Activated naive CD4-positive, alpha-beta T cell treated with anti-CD3 and anti-CD28 coated beads, Interleukin-2, amount 10 ng/mL, durations not matched to agents 7 days and 5 days (primary cell): ENCODE measurements around the gene PRXL2A.
A peak's percentile ranks its signal among the peaks of the same experiment; 100 is the strongest.

ENCODE experiments used
- CTCF ChIA-PET: fragments of 350-600 bp; sonication (Branson Sonifier 250); formaldehyde crosslinking; loops from one replicate; lab custom pipeline; 2021; ENCODE audit warnings: antibody characterized with exemption; lab: Charles Lee
- DNase-seq: peaks from one replicate; pipeline ENCODE4 v3.0.0-alpha.2; 2020
- H3K27ac Mint-ChIP-seq: one replicate; pipeline ENCODE4 v1.8.0; 2021; ENCODE audit warnings: mild to moderate bottlenecking, moderate library complexity, mixed read lengths
- H3K27me3 Mint-ChIP-seq: one replicate; pipeline ENCODE4 v1.8.0; 2021; ENCODE audit warnings: mild to moderate bottlenecking, mixed read lengths
- H3K36me3 Mint-ChIP-seq: one replicate; pipeline ENCODE4 v1.8.0; 2021; ENCODE audit warnings: mixed read lengths
- H3K4me1 Mint-ChIP-seq: one replicate; pipeline ENCODE4 v1.8.0; 2021; ENCODE audit warnings: mixed read lengths
- H3K4me3 Mint-ChIP-seq: one replicate; pipeline ENCODE4 v1.8.0; 2021; ENCODE audit warnings: mild to moderate bottlenecking, moderate library complexity, mixed read lengths
- H3K9me3 Mint-ChIP-seq: one replicate; pipeline ENCODE4 v1.8.0; 2021; ENCODE audit warnings: mixed read lengths

Gene PRXL2A

GRCh38 chr10:80443531-80443974 lies 35.2 kb downstream of the PRXL2A start:
- DNase-seq, result peak; percentile 60
- Mint-ChIP-seq H3K27me3 (peaks cover 16% of the 10 kb centered on the region), H3K27ac (peak overlapping the region; percentile 16), H3K4me3 (no peak overlapping the region), H3K4me1 (peaks cover 49% of the 10 kb centered on the region), H3K36me3 (no peaks in the 10 kb centered on the region), H3K9me3 (no peaks in the 10 kb centered on the region)
- CTCF ChIA-PET, result interaction anchor here (0.6 to 39.3 kb wide), 34 partner anchors 10 to 481 kb away, joined by 3 to 986 read pairs (median 8); partner anchors contain the start of genes PRXL2A and TSPAN14

GRCh38 chr10:80444124-80444523 lies 35.8 kb downstream of the PRXL2A start:
- Mint-ChIP-seq H3K27me3 (peaks cover 15% of the 10 kb centered on the region), H3K4me1 (peaks cover 55% of the 10 kb centered on the region), H3K36me3 (no peaks in the 10 kb centered on the region), H3K27ac (peak overlapping the region; percentile 16), H3K9me3 (no peaks in the 10 kb centered on the region), H3K4me3 (no peak overlapping the region)
- no peak for DNase-seq
- CTCF ChIA-PET, result interaction anchor here (0.6 to 39.3 kb wide), 40 partner anchors 9 to 481 kb away, joined by 3 to 986 read pairs (median 7); partner anchors contain the start of genes PRXL2A and TSPAN14

DNA sequence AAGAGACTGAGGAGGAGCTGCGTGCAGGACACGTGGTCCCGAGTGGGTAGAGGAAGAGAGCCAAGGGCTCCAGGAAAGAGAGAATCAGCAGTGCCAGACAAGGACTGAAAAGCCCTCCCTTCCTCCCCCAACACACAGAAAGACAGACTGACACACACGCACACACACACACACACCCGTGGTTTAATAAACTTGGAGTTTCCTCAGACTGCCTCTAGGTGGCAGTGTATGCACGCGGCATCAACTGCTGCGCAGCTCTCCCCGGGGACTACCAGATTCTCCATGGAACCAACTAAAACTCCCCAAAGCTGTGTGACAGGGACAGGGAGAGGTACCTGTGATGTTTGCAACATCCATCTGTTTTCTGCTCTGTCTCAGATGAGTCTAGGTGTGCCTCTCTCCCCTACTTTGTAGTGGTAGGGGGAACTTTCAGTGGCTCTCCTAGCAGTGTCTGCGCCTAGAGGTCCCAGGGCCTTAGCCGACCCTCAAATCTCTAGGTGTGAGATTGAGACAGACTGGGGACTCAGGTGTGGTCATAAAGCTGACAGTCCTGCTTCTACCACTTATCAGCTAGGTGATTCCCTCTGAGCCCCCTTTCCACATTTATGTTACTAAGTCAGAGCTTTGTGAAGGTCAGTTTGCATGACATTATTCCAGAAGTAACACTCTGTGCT lies 36.4 kb downstream of the PRXL2A start:
- peaks cover 60% of the 10 kb centered on the region for H3K4me1 Mint-ChIP-seq
- no peak overlapping the region for H3K4me3 Mint-ChIP-seq
- CTCF ChIA-PET, result interaction anchor here (0.8 to 39.3 kb wide), 38 partner anchors 8 to 480 kb away, joined by 3 to 986 read pairs (median 7); partner anchors contain the start of genes PRXL2A and TSPAN14
- H3K9me3 Mint-ChIP-seq, result no peaks in the 10 kb centered on the region
- H3K27me3 Mint-ChIP-seq, result peaks cover 9% of the 10 kb centered on the region
- H3K36me3 Mint-ChIP-seq, result no peaks in the 10 kb centered on the region
- peak; percentile 85 for DNase-seq
- H3K27ac Mint-ChIP-seq, result no peak overlapping the region

GRCh38 chr10:80447436-80448190 lies 39.3 kb downstream of the PRXL2A start:
- Mint-ChIP-seq H3K36me3 (no peaks in the 10 kb centered on the region), H3K4me3 (no peak overlapping the region), H3K4me1 (peaks cover 60% of the 10 kb centered on the region), H3K27me3 (peaks cover 9% of the 10 kb centered on the region), H3K27ac (peak overlapping the region; percentile 81), H3K9me3 (no peaks in the 10 kb centered on the region)
- DNase-seq, result peak; percentile 38
- CTCF ChIA-PET, result interaction anchor here (0.6 to 39.3 kb wide), 6 partner anchors 9 to 59 kb away, joined by 3 to 986 read pairs (median 4); no protein-coding TSS in a partner anchor

- Mint-ChIP-seq H3K4me3 (no peak overlapping the region), H3K4me1 (peaks cover 62% of the 10 kb centered on the region), H3K36me3 (no peaks in the 10 kb centered on the region), H3K27ac (peak overlapping the region; percentile 81), H3K9me3 (no peaks in the 10 kb centered on the region), H3K27me3 (peaks cover 10% of the 10 kb centered on the region)
- CTCF ChIA-PET, result interaction anchor here (0.6 to 39.3 kb wide), 5 partner anchors 8 to 58 kb away, joined by 3 to 986 read pairs (median 4); no protein-coding TSS in a partner anchor
- no peak for DNase-seq
Observed at GRCh38 chr10:80448209-80448942, 40.0 kb downstream of the PRXL2A start.

- Mint-ChIP-seq H3K9me3 (no peaks in the 10 kb centered on the region), H3K36me3 (no peaks in the 10 kb centered on the region), H3K27ac (no peak overlapping the region), H3K4me3 (no peak overlapping the region), H3K27me3 (peaks cover 14% of the 10 kb centered on the region), H3K4me1 (peaks cover 55% of the 10 kb centered on the region)
- CTCF ChIA-PET, result interaction anchor here (0.6 to 39.3 kb wide), 3 partner anchors 10 to 57 kb away, joined by 3 to 986 read pairs (median 24); no protein-coding TSS in a partner anchor
- DNase-seq, result no peak
Observed at GRCh38 chr10:80449520-80449919, 41.2 kb downstream of the PRXL2A start.

DNA sequence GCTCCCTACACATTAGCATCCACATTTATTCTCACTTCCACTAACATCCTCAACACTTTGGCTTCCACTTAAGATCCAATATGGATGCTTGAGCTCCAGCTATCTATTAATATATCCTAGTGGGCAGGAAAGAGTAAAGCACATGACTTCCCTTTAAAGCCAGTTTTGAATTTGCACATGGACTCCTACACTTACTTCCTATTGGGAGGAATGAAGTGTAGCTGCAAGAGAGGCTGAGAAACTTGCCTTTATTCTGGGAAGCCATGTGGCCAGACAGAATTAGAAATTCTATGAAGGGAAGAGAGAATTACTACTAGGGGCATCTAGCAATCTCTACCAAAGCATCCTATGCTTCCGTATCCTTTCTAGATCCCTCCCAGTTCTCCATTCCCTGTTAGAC lies 42.8 kb downstream of the PRXL2A start:
- no peaks in the 10 kb centered on the region for H3K9me3 Mint-ChIP-seq
- CTCF ChIA-PET, result interaction anchor here (0.6 to 39.3 kb wide), 2 partner anchors 55 to 473 kb away, joined by 3 to 986 read pairs; no protein-coding TSS in a partner anchor
- H3K27me3 Mint-ChIP-seq, result peaks cover 14% of the 10 kb centered on the region
- H3K4me3 Mint-ChIP-seq, result no peak overlapping the region
- peaks cover 12% of the 10 kb centered on the region for H3K36me3 Mint-ChIP-seq
- peaks cover 48% of the 10 kb centered on the region for H3K4me1 Mint-ChIP-seq
- no peak for DNase-seq
- no peak overlapping the region for H3K27ac Mint-ChIP-seq

DNA sequence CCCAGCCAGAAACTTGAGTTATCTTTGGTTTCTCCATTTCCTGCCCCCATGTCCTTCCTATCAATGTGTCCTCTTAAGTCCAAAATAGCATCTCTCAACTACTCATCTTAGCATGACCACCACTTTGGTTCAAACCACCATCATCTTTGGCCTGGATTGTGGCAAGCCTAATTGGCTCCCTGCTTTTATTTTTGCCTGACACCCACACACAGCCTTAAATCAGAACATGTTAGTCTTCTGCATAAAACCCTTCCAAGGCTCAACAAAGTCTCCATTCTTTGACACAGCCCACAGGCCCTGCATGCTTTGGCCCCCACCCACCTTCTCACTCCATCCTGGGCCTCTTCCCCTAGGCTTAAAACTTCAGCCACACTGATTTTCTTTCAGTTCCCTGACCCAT lies 43.7 kb downstream of the PRXL2A start:
- Mint-ChIP-seq H3K27ac (no peak overlapping the region), H3K4me3 (no peak overlapping the region)
- no peak for DNase-seq

DNA sequence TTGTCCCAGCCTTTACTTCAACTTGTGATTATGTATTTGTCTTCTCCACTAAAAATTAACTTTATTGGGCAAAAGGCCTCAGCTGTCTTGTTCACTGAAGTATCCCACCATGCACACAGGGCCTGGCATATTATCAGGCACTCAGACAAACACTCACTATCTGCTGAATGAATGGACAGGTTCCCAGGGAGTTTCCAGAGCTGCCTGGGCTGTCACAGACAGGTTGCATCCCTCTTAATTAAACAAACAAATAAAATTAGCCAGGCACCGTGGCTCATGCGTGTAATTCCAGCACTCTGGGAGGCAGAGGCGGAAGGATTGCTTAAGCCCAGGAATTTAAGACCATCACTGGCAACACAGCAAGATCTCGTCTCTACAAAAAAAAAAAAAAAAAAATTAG lies 44.3 kb downstream of the PRXL2A start:
- no peak for DNase-seq
- Mint-ChIP-seq H3K4me3 (no peak overlapping the region), H3K27me3 (peaks cover 4% of the 10 kb centered on the region), H3K9me3 (no peaks in the 10 kb centered on the region), H3K4me1 (peaks cover 47% of the 10 kb centered on the region), H3K36me3 (peaks cover 25% of the 10 kb centered on the region), H3K27ac (no peak overlapping the region)
- CTCF ChIA-PET, result interaction anchor here (2.1 to 39.3 kb wide), 2 partner anchors 8 to 53 kb away, joined by 19 to 986 read pairs; no protein-coding TSS in a partner anchor

More for the DNA sequence above, 43.7 kb downstream of the PRXL2A start:
- peaks cover 19% of the 10 kb centered on the region for H3K36me3 Mint-ChIP-seq
- H3K4me1 Mint-ChIP-seq, result peaks cover 47% of the 10 kb centered on the region
- peaks cover 8% of the 10 kb centered on the region for H3K27me3 Mint-ChIP-seq
- CTCF ChIA-PET, result interaction anchor here (2.1 to 39.3 kb wide), 2 partner anchors 7 to 54 kb away, joined by 19 to 986 read pairs; no protein-coding TSS in a partner anchor
- no peaks in the 10 kb centered on the region for H3K9me3 Mint-ChIP-seq

DNA sequence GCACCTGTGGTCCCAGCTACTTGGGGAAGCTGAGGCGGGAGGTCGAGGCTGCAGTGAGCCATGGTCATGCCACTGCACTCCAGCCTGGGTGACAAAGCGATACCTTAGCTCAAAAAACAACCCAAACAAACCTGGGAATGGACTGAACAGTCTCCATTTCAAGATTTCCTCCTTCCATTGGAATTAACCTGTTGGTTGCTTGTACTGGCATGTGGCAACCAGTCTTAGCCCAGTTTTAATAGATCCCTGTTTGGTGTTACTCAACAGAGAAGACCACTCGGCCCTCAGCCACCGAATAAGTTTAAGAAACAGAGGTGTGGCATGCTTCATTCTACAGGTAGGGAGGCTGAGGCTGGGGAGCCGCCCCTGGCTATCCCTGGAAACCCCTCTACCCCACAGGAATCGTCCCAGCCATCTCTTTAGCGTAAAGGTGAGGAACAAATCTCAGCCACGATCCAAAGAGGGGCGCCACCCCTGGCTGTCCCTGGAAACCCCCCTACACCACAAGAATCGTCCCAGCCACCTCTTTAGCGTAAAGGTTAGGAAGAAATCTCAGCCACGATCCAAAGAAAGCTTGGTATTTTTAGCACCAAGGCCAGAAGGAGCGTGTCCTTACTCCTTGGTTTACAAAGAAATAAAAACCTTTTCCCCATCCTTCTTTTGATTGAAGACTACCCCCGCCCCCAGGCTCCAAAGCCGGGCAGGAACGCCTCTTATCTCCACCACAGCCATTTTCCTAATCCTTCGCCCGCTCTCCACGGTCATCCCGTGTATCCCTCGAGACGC lies 44.9 kb downstream of the PRXL2A start:
- H3K27ac Mint-ChIP-seq, result peak overlapping the region; percentile 59
- peaks cover 47% of the 10 kb centered on the region for H3K4me1 Mint-ChIP-seq
- CTCF ChIA-PET, result interaction anchor here (2.1 to 39.3 kb wide), 2 partner anchors 9 to 53 kb away, joined by 19 to 986 read pairs; no protein-coding TSS in a partner anchor
- no peak for DNase-seq
- peaks cover 31% of the 10 kb centered on the region for H3K36me3 Mint-ChIP-seq
- H3K4me3 Mint-ChIP-seq, result peak overlapping the region; percentile 70
- H3K9me3 Mint-ChIP-seq, result no peaks in the 10 kb centered on the region
- peaks cover 4% of the 10 kb centered on the region for H3K27me3 Mint-ChIP-seq

- H3K27ac Mint-ChIP-seq, result peak within 1 kb of the TSS; percentile 94
- CTCF ChIA-PET, result interaction anchor here (2.1 to 39.3 kb wide), 2 partner anchors 9 to 52 kb away, joined by 19 to 986 read pairs; no protein-coding TSS in a partner anchor
- peaks cover 47% of the 10 kb centered on the region for H3K4me1 Mint-ChIP-seq
- H3K27me3 Mint-ChIP-seq, result peaks cover 4% of the 10 kb centered on the region
- H3K36me3 Mint-ChIP-seq, result peaks cover 38% of the 10 kb centered on the region
- peak; percentile 80 for DNase-seq
- no peaks in the 10 kb centered on the region for H3K9me3 Mint-ChIP-seq
- peak within 1 kb of the TSS; percentile 94 for H3K4me3 Mint-ChIP-seq
Observed at GRCh38 chr10:80453842-80454512, 45.6 kb downstream of the PRXL2A start, which contains the start of gene TSPAN14. Gene TSPAN14, plus strand, starts transcription at chr10:80454310. Its CDS starts 34,924 bp downstream, at chr10:80489234.
